GM12801 (cell line): ENCODE results near the gene CBLB.

Source experiments
- CTCF ChIP-seq: IDR thresholded peaks from one replicate; pipeline ENCODE4 v1.5.1; 2011; ENCODE audit warnings: control low read depth; ENCODE audit not compliant: insufficient read length; ENCODE audit errors: extremely low read depth

The CBLB gene

GRCh38 chr3:105793040-105793439, 75.8 kb downstream of the CBLB start:
- no peak for TF ChIP-seq CTCF

- no peak for TF ChIP-seq CTCF
These were observed 76.7 kb downstream of the CBLB start for GRCh38 chr3:105791919-105792786.

GRCh38 chr3:105791131-105791530, 77.7 kb downstream of the CBLB start:
- TF ChIP-seq CTCF = no peak

- TF ChIP-seq CTCF = no peak
These were observed 78.3 kb downstream of the CBLB start for GRCh38 chr3:105790534-105790933.

GRCh38 chr3:105788593-105788992, 80.2 kb downstream of the CBLB start:
- TF ChIP-seq CTCF = no peak

- no peak for TF ChIP-seq CTCF
These were observed 81.4 kb downstream of the CBLB start for GRCh38 chr3:105787453-105787852.

GRCh38 chr3:105786990-105787389, 81.8 kb downstream of the CBLB start:
- no peak for TF ChIP-seq CTCF
